Panc1 (cell line): ENCODE results near the gene TIMM22. TPM values are rescaled to one million over a fixed set of nuclear protein-coding genes. Genes with fewer than 3 reads are reported as not detected.

Experiments
- ATAC-seq: fragments of 200-7000 bp; cut with Tn5 transposase; 2 replicates; pipeline ENCODE4 v1.9.1; 2020; ENCODE audit warnings: mild to moderate bottlenecking, moderate library complexity
- BruUV-seq: library from RNA; stranded (reverse); fragments of 400-500 nt; replicated peaks from 2 replicates; lab custom pipeline; 2021; lab: Mats Ljungman, UMichigan
- CTCF ChIA-PET: fragments of 300-600 bp; sonication (Branson Sonifier 250); formaldehyde crosslinking; loops from one replicate; lab custom pipeline; 2022; ENCODE audit warnings: antibody characterized with exemption; lab: Charles Lee
- POLR2A ChIA-PET: fragments of 300-600 bp; sonication (Branson Sonifier 250); formaldehyde crosslinking; loops from one replicate; lab custom pipeline; 2022; ENCODE audit warnings: antibody characterized with exemption; lab: Charles Lee
- DNase-seq: peaks from one replicate; pipeline ENCODE4 v3.0.0-alpha.2; 2010; ENCODE audit warnings: low read depth, low spot score
- H3K27ac ChIP-seq: 2 replicates; pipeline ENCODE4 v1.5.1; 2011; ENCODE audit warnings: mild to moderate bottlenecking, low read length, inconsistent platforms
- H3K27me3 ChIP-seq: fragments of 200-500 bp; sonication (Bioruptor generic); 2 replicates; pipeline ENCODE4 v1.6.0; 2014; ENCODE audit warnings: low read length, inconsistent platforms; ENCODE audit not compliant: control insufficient read depth, insufficient read depth
- H3K36me3 ChIP-seq: fragments of 200-500 bp; sonication (Bioruptor generic); 2 replicates; pipeline ENCODE4 v1.5.1; 2014; ENCODE audit warnings: inconsistent platforms, mild to moderate bottlenecking, low read length, moderate library complexity; ENCODE audit not compliant: control insufficient read depth, insufficient read depth
- H3K4me1 ChIP-seq: 2 replicates; pipeline ENCODE4 v1.5.1; 2011; ENCODE audit warnings: inconsistent platforms, mild to moderate bottlenecking, low read length, moderate library complexity; ENCODE audit not compliant: control insufficient read depth, insufficient read depth
- H3K4me3 ChIP-seq, 2 experiments: 2 replicates each; pipeline ENCODE4 v1.5.1; 2011 to 2012; ENCODE audit warnings: low read depth in 2 of 2, low read length in 2 of 2, mild to moderate bottlenecking in 2 of 2, inconsistent platforms in 1 of 2, moderate library complexity in 1 of 2
- H3K9me3 ChIP-seq: fragments of 200-500 bp; sonication (Bioruptor generic); 2 replicates; pipeline ENCODE4 v1.5.1; 2014; ENCODE audit warnings: low read depth, mild to moderate bottlenecking, inconsistent platforms, low read length, moderate library complexity; ENCODE audit not compliant: control insufficient read depth, insufficient read depth
- POLR2AphosphoS5 ChIP-seq: IDR thresholded peaks from 2 replicates; pipeline ENCODE4 v1.6.1; 2012; ENCODE audit warnings: mild to moderate bottlenecking, low read depth, low read length, moderate library complexity
- SIN3A ChIP-seq: IDR thresholded peaks from 2 replicates; pipeline ENCODE4 v1.6.1; 2012; ENCODE audit warnings: low read depth, mild to moderate bottlenecking, low read length, moderate library complexity, borderline replicate concordance; ENCODE audit not compliant: insufficient read depth
- TCF7L2 ChIP-seq: IDR thresholded peaks from 2 replicates; pipeline ENCODE4 v1.6.1; 2011; ENCODE audit warnings: mild to moderate bottlenecking, low read depth, low read length, inconsistent platforms
- in situ Hi-C: cut with HindIII; loops from 2 replicates; pipeline ENCODE4 v1.10.0; 2016; ENCODE audit warnings: low sequenced_read_pairs, low pct_unique_long_range_greater_than_20kb
- intact Hi-C: fragments of 100-400 bp; cut with micrococcal nuclease; formaldehyde crosslinking; loops from one replicate; pipeline ENCODE4 v1.10.0; 2022; ENCODE audit not compliant: unreplicated experiment
- total RNA-seq: library from RNA; stranded (reverse); gene quantifications from one replicate; pipeline ENCODE4 v1.2.1, GENCODE V29; 2021; ENCODE audit not compliant: unreplicated experiment
- TF ChIP-seq, protein P1 (sequence below), 2 experiments: IDR thresholded peaks; 2 replicates each; pipeline ENCODE4 v1.6.1; 2011 to 2012; ENCODE audit warnings: low read depth in 2 of 2, control low read depth in 1 of 2, low read length in 1 of 2, mild to moderate bottlenecking in 1 of 2, moderate library complexity in 1 of 2; ENCODE audit not compliant: insufficient read depth in 1 of 2
- TF ChIP-seq, protein P2 (sequence below): fragments of 450-650 bp; IDR thresholded peaks from 2 replicates; pipeline ENCODE4 v1.5.1; 2017; ENCODE audit warnings: mild to moderate bottlenecking

The TIMM22 gene
- total RNA-seq, 1 experiment from 2014 or later = 10.2 TPM

DNA sequence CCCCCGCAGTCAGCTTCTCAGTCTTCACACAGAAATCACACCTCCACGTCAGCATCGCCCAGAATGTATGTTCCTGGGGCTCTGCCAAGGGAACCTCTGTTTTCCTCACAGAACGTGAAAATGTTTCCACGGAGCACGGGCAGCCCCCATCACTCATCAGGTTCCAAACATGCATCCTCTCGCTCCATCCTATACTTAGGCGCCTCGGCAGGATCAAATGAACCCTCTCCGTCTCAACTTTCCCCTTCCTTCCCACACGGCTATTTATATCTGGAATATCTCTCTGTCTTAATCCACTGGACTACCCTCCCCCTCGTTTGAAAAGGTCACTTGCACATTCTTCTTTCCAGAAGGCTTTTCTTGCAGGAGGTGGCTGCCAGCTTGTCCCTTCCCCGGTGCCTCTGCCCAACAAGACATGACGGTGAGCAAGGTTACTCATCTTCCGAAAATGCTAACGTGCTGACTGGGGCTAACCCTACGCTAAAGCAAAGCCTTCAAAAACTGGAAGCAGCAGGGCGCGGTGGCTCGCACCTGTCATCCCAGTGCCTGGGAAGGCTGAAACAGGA lies 39.0 kb upstream of the TIMM22 start:
- H3K4me1 ChIP-seq = peaks cover 59% of the 10 kb centered on the region
- no peak overlapping the region for H3K4me3 ChIP-seq
- no peaks in the 10 kb centered on the region for H3K9me3 ChIP-seq
- ChIA-PET POLR2A (no interaction called here), CTCF (no interaction called here)
- H3K27me3 ChIP-seq = no peaks in the 10 kb centered on the region
- no peak for DNase-seq
- in situ Hi-C loops = no loop called here
- peak overlapping the region; percentile 1; the same call in 1 of the 2 replicates for H3K27ac ChIP-seq
- ATAC-seq = no peak
- BruUV-seq = TSS peak; percentile 45
- no peak for TF ChIP-seq TCF7L2
- TF ChIP-seq, protein P1, sequence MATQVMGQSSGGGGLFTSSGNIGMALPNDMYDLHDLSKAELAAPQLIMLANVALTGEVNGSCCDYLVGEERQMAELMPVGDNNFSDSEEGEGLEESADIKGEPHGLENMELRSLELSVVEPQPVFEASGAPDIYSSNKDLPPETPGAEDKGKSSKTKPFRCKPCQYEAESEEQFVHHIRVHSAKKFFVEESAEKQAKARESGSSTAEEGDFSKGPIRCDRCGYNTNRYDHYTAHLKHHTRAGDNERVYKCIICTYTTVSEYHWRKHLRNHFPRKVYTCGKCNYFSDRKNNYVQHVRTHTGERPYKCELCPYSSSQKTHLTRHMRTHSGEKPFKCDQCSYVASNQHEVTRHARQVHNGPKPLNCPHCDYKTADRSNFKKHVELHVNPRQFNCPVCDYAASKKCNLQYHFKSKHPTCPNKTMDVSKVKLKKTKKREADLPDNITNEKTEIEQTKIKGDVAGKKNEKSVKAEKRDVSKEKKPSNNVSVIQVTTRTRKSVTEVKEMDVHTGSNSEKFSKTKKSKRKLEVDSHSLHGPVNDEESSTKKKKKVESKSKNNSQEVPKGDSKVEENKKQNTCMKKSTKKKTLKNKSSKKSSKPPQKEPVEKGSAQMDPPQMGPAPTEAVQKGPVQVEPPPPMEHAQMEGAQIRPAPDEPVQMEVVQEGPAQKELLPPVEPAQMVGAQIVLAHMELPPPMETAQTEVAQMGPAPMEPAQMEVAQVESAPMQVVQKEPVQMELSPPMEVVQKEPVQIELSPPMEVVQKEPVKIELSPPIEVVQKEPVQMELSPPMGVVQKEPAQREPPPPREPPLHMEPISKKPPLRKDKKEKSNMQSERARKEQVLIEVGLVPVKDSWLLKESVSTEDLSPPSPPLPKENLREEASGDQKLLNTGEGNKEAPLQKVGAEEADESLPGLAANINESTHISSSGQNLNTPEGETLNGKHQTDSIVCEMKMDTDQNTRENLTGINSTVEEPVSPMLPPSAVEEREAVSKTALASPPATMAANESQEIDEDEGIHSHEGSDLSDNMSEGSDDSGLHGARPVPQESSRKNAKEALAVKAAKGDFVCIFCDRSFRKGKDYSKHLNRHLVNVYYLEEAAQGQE (IDR thresholded peaks at IDR 0.05; ENCODE audit: insufficient read depth in 1 of 2, low read depth in 2 of 2, low read length in 1 of 2) = no peak
- TF ChIP-seq SIN3A = no peak
- TF ChIP-seq, protein P2, sequence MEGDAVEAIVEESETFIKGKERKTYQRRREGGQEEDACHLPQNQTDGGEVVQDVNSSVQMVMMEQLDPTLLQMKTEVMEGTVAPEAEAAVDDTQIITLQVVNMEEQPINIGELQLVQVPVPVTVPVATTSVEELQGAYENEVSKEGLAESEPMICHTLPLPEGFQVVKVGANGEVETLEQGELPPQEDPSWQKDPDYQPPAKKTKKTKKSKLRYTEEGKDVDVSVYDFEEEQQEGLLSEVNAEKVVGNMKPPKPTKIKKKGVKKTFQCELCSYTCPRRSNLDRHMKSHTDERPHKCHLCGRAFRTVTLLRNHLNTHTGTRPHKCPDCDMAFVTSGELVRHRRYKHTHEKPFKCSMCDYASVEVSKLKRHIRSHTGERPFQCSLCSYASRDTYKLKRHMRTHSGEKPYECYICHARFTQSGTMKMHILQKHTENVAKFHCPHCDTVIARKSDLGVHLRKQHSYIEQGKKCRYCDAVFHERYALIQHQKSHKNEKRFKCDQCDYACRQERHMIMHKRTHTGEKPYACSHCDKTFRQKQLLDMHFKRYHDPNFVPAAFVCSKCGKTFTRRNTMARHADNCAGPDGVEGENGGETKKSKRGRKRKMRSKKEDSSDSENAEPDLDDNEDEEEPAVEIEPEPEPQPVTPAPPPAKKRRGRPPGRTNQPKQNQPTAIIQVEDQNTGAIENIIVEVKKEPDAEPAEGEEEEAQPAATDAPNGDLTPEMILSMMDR = no peak
- TF ChIP-seq POLR2AphosphoS5 = no peak
- no peaks in the 10 kb centered on the region for H3K36me3 ChIP-seq
- intact Hi-C loops = no loop called here

DNA sequence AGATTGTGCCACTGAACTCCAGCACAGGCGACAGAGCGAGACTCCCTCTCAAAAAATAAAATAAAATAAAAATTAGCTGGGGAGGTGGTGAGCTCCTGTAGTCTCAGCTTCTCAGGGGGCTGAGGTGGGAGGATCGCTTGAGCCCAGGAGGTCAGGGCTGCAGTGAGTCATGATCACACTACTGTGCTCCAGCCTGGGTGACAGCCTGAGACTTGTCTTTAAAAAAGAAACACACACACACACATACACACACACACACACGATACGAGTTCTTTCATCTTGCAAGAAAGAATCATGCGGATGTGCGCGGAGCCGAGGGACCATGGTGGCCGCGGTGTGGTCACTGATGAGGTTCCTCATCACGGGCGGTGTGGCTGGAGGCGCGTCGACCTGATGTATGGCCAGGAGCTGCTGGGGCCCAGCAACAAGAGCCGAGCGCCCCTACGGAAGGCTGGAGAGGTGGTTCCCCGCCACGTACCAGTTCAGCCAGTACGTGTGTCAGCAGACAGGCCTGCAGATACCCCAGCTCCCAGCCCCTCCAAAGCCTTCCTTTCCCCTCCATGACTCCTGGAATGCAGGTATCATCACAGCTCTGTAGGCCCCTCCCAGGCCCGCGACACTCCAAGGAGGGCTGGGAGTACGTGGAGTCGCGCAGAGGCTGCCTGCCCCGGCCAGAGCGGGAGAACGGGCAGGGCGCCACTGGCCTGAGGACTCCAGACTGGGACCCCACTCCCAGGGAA lies 38.0 kb upstream of the TIMM22 start:
- H3K27ac ChIP-seq = peak overlapping the region; percentile 44
- H3K36me3 ChIP-seq = no peaks in the 10 kb centered on the region
- intact Hi-C loops (no loop called here), in situ Hi-C loops (no loop called here)
- H3K4me3 ChIP-seq = no peak overlapping the region
- no peaks in the 10 kb centered on the region for H3K27me3 ChIP-seq
- no TSS peak for BruUV-seq
- H3K9me3 ChIP-seq = no peaks in the 10 kb centered on the region
- DNase-seq = no peak
- CTCF ChIA-PET = no interaction called here
- H3K4me1 ChIP-seq = peaks cover 58% of the 10 kb centered on the region
- no peak for ATAC-seq
- POLR2A ChIA-PET = interaction anchor here (0.7 kb wide), 1 partner anchor 67 kb away, joined by 6 read pairs; no protein-coding TSS in a partner anchor
- TF ChIP-seq, protein P2 = no peak
- TF ChIP-seq TCF7L2 (no peak), SIN3A (no peak), POLR2AphosphoS5 (no peak)
- TF ChIP-seq, protein P1 (IDR thresholded peaks at IDR 0.05; ENCODE audit: insufficient read depth in 1 of 2, low read depth in 2 of 2, low read length in 1 of 2) = no peak
